Brain microvascular endothelial cell (primary cell): Measurements from ENCODE around the gene CCDC146.

ENCODE experiments used
- DNase-seq: peaks from one replicate; pipeline ENCODE4 v3.0.0-alpha.2; 2020
- H3K27ac ChIP-seq: fragments of 250-450 bp; sonication (Bioruptor Pico); 2 replicates; pipeline ENCODE4 v1.5.1; 2020; ENCODE audit warnings: mild to moderate bottlenecking, moderate library complexity
- H3K27me3 ChIP-seq: fragments of 250-450 bp; sonication (Bioruptor Pico); replicated peaks from 2 replicates; pipeline ENCODE4 v1.5.1; 2020; ENCODE audit warnings: mild to moderate bottlenecking
- H3K36me3 ChIP-seq: fragments of 250-450 bp; sonication (Bioruptor Pico); replicated peaks from 2 replicates; pipeline ENCODE4 v1.5.1; 2020; ENCODE audit warnings: mild to moderate bottlenecking
- H3K4me3 ChIP-seq: 2 replicates; pipeline ENCODE4 v1.5.1; 2011; ENCODE audit warnings: low read depth, mild to moderate bottlenecking, control low read depth, low read length, moderate library complexity
- in situ Hi-C: cut with HindIII; loops from 2 replicates; pipeline ENCODE4 v1.10.0; 2017; ENCODE audit warnings: low sequenced_read_pairs, low pct_ligation_motif_present
- TF ChIP-seq, protein P1 (sequence below): IDR thresholded peaks from 2 replicates; pipeline ENCODE4 v1.5.1; 2011; ENCODE audit warnings: low read depth, mild to moderate bottlenecking, moderate library complexity, low read length, control low read depth, inconsistent platforms; ENCODE audit errors: missing control alignments

The CCDC146 gene

DNA sequence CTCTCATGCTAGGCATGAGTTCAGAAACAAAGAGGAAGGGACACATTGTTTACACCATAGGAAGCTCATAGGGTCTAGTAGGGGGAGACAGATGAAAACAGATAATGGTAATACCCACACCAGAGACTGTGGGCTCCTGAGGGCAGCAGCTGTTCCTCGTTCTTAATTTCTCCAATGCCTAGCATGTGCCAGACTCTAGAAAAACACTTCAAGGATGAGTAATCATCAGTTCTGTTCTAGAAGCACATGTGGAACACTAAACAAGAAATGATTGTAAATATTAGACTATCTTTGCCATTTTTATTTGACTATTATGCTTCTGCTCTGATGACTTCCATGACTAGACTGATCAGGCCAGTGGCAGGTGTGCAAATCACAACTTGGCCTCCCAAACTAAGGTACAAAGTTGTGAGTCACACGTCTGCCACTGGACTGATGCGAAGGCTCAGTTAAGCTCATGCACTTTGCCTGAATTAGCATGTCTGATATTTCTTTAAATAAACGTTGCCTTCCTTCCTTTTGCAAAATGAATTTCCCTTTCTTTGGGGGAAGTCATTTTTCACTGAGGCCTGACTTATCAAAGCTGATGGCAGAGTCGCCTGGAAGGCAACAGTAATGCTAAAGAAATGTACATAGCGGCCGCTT, 166.4 kb downstream of the CCDC146 start:
- Histone ChIP-seq H3K27ac (no peak overlapping the region), H3K27me3 (no peaks in the 10 kb centered on the region), H3K4me3 (no peak overlapping the region), H3K36me3 (no peaks in the 10 kb centered on the region)
- TF ChIP-seq, protein P1, sequence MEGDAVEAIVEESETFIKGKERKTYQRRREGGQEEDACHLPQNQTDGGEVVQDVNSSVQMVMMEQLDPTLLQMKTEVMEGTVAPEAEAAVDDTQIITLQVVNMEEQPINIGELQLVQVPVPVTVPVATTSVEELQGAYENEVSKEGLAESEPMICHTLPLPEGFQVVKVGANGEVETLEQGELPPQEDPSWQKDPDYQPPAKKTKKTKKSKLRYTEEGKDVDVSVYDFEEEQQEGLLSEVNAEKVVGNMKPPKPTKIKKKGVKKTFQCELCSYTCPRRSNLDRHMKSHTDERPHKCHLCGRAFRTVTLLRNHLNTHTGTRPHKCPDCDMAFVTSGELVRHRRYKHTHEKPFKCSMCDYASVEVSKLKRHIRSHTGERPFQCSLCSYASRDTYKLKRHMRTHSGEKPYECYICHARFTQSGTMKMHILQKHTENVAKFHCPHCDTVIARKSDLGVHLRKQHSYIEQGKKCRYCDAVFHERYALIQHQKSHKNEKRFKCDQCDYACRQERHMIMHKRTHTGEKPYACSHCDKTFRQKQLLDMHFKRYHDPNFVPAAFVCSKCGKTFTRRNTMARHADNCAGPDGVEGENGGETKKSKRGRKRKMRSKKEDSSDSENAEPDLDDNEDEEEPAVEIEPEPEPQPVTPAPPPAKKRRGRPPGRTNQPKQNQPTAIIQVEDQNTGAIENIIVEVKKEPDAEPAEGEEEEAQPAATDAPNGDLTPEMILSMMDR, result no peak
- DNase-seq, result no peak
- in situ Hi-C loops, result no loop called here

DNA sequence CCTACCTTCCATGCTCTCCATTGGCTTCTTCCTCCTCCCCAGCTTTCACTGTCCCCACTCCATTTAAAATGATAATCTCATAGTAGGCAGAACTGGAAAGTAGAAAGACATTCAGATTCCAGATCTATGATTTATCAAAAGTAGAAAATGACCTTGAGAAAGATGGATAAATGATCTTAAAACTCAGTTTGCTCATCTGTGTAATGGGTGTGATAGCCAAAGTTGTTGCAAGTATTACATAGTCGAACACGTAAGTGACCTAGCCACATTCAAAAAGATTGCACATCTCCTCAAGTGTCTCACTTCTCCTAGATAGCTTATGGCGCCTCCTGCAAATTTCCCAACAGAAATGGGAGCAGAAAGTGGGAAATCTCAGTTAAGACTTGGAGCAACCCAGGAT, 167.0 kb downstream of the CCDC146 start:
- TF ChIP-seq, protein P1, result no peak
- H3K27me3 ChIP-seq, result no peaks in the 10 kb centered on the region
- DNase-seq, result no peak
- no peak overlapping the region for H3K27ac ChIP-seq
- no peak overlapping the region for H3K4me3 ChIP-seq
- in situ Hi-C loops, result no loop called here
- H3K36me3 ChIP-seq, result no peaks in the 10 kb centered on the region

DNA sequence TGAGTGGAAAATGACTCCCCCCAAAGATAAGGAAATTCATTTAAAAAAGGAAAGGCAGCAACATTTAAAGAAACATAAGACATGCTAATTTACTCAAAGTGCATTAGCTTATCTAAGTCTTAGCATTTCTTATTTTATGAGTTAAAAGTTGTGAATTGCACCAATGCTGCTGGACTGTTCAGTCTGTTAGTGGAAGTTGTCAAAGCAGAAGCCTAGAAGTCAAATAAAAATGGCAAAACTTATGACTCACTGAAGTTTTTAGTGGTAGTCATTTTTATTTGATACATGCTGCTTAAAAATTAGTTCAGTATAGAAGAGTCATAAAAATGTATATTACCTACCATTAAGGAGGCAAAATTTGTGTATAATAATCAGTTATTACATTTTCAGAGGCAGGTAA, 168.0 kb downstream of the CCDC146 start:
- in situ Hi-C loops, result no loop called here
- Histone ChIP-seq H3K27ac (no peak overlapping the region), H3K27me3 (no peaks in the 10 kb centered on the region), H3K4me3 (no peak overlapping the region), H3K36me3 (no peaks in the 10 kb centered on the region)
- TF ChIP-seq, protein P1, result no peak
- DNase-seq, result no peak

DNA sequence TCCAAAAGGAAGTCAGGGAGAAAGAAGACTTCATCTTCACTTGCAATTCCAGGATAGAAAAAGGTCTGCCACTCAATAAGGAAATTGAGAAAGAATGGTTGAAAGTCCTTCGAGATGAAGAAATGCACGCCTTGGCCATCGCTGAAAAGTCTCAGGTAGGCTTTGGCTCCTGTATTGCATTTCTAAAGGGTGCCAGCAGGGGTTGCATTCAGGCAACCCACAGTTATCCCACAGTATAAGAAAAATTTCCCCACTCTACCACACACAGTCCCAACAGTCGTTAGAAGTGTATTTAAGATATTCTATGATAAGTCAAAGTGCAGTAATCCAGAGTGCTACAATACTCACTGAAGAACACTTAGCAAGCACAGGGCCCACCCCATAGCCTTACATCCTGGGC, 170.6 kb downstream of the CCDC146 start:
- Histone ChIP-seq H3K27ac (no peak overlapping the region), H3K27me3 (no peaks in the 10 kb centered on the region), H3K36me3 (no peaks in the 10 kb centered on the region), H3K4me3 (no peak overlapping the region)
- TF ChIP-seq, protein P1, result no peak
- DNase-seq, result no peak
- in situ Hi-C loops, result no loop called here

GRCh38 chr7:77295549-77295948, 173.1 kb downstream of the CCDC146 start:
- TF ChIP-seq, protein P1, result no peak
- in situ Hi-C loops, result no loop called here

More at GRCh38 chr7:77295549-77295948, 173.1 kb downstream of the CCDC146 start:
- H3K27ac ChIP-seq, result no peak overlapping the region
- H3K4me3 ChIP-seq, result no peak overlapping the region
- H3K27me3 ChIP-seq, result no peaks in the 10 kb centered on the region
- no peaks in the 10 kb centered on the region for H3K36me3 ChIP-seq
- no peak for DNase-seq
